ENCODE measurements around the gene ELP6. TPM values are rescaled to one million over a fixed set of nuclear protein-coding genes. Genes with fewer than 3 reads are reported as not detected.

ELP6 gene
- polyA plus RNA-seq, 2 of the 4 experiments (the other 2 are of a cell fraction): 39.4 to 42.0 TPM

- FAIRE-seq: no peak
- Histone ChIP-seq H3K27ac (peak overlapping the region; percentile 5 to 69; a peak in 4 of 6 replicates), H3K4me1 (0 out of 3 replicates have a peak, but pooled peaks cover 3% of the 10 kb centered on the region), H3K4me2 (0 out of 3 replicates have a peak overlapping the region, but pooled peaks have one; percentile 14), H3K4me3 (no peak overlapping the region), H3K9me3 (no peaks in the 10 kb centered on the region)
- no peak for TF ChIP-seq FOXS1 (CRISPR knock-in tag; IDR thresholded peaks at IDR 0.05)
- peak; percentile 95 for TF ChIP-seq SMC3 (IDR thresholded peaks at IDR 0.05)
- TF ChIP-seq MAX (IDR thresholded peaks at IDR 0.05): peak; percentile 98
- no peak for TF ChIP-seq EHMT2 (IDR thresholded peaks at IDR 0.05; ENCODE audit: low read depth)
- TF ChIP-seq E2F6 (IDR thresholded peaks at IDR 0.05; ENCODE audit: borderline replicate concordance, low read depth): peak; percentile 98
- peak; percentile 46; the same call in 1 of the 2 replicates for TF ChIP-seq MYC (IDR thresholded peaks at IDR 0.05; ENCODE audit: borderline replicate concordance, low read length)
- TF ChIP-seq ZC3H11A (IDR thresholded peaks at IDR 0.05): no peak
- TF ChIP-seq FOSL2 (IDR thresholded peaks at IDR 0.05): no peak
- TF ChIP-seq FOSL2 (CRISPR knock-in tag; IDR thresholded peaks at IDR 0.05): 0 out of 2 replicates have a peak, but pooled peaks have one; percentile 8
- TF ChIP-seq CTCF (IDR thresholded peaks at IDR 0.05): peak; percentile 78
- TF ChIP-seq USF2 (IDR thresholded peaks at IDR 0.05): peak; percentile 58
- TF ChIP-seq BHLHE40 (IDR thresholded peaks at IDR 0.05; ENCODE audit: low read depth, low read length): no peak
- TF ChIP-seq PHF8 (IDR thresholded peaks at IDR 0.05; ENCODE audit: borderline replicate concordance, low read depth): no peak
- TF ChIP-seq PBX3 (IDR thresholded peaks at IDR 0.05): no peak
- peak; percentile 93 for TF ChIP-seq RAD21 (conservative IDR thresholded peaks at IDR 0.05 in 1 of 2, IDR thresholded peaks at IDR 0.05 in 1 of 2)
- no peak for TF ChIP-seq JUNB (IDR thresholded peaks at IDR 0.05)
- TF ChIP-seq HEYL (CRISPR knock-in tag; IDR thresholded peaks at IDR 0.05): no peak
- peak; percentile 96 to 97 for ATAC-seq
- DNase-seq (ENCODE audit: low read depth in 1 of 2, low spot score in 1 of 2): peak; percentile 59 to 86
- WGBS (ENCODE audit: missing lambda C conversion rate): 34% methylated on average over 15 of the region's 15 CpGs
- ChIA-PET CTCF (interaction anchor here (0.6 to 7.7 kb wide), 30 partner anchors 12 to 630 kb away, joined by 3 to 78 read pairs (median 4); partner anchors contain the start of gene SMARCC1), POLR2A (interaction anchor here (0.9 to 1.2 kb wide), 2 partner anchors 184 to 266 kb away, joined by 4 to 7 read pairs; no protein-coding TSS in a partner anchor)
Measured at GRCh38 chr3:47522082-47522987, 8.8 kb upstream of the ELP6 start.

GRCh38 chr3:47520756-47521155 is 7.2 kb upstream of the ELP6 start:
- Histone ChIP-seq H3K4me3 (no peak overlapping the region), H3K4me1 (0 out of 3 replicates have a peak, but pooled peaks cover 3% of the 10 kb centered on the region), H3K4me2 (no peak overlapping the region), H3K27ac (no peak overlapping the region), H3K9me3 (no peaks in the 10 kb centered on the region)
- POLR2A ChIA-PET: no interaction called here
- TF ChIP-seq PBX3 (IDR thresholded peaks at IDR 0.05) (no peak), HMGXB4 (CRISPR knock-in tag; IDR thresholded peaks at IDR 0.05; ENCODE audit: borderline replicate concordance) (no peak), JUNB (IDR thresholded peaks at IDR 0.05) (no peak), ZC3H11A (IDR thresholded peaks at IDR 0.05) (no peak), CBX2 (IDR thresholded peaks at IDR 0.05; ENCODE audit: borderline replicate concordance, low read depth) (no peak)
- CTCF ChIA-PET: interaction anchor here (0.8 to 7.7 kb wide), 9 partner anchors 8 to 631 kb away, joined by 3 to 78 read pairs (median 4); no protein-coding TSS in a partner anchor
- DNase-seq (ENCODE audit: low read depth in 1 of 2, low spot score in 1 of 2) (no peak), ATAC-seq (no peak), FAIRE-seq (no peak)

All from A549 (cell line).